HEK293T (cell line): ENCODE results near the gene DLX6.

ENCODE experiments used
- ELF4 ChIP-seq: fragments of 450-650 bp; IDR thresholded peaks from 2 replicates; pipeline ENCODE4 v1.6.1; 2017; ENCODE audit warnings: antibody characterized with exemption
- FOXM1 ChIP-seq: fragments of 450-650 bp; IDR thresholded peaks from 2 replicates; pipeline ENCODE4 v1.6.1; 2017; ENCODE audit warnings: mild to moderate bottlenecking, borderline replicate concordance
- HDGF ChIP-seq: fragments of 450-650 bp; IDR thresholded peaks from 2 replicates; pipeline ENCODE4 v1.6.1; 2017; ENCODE audit warnings: antibody characterized with exemption, borderline replicate concordance
- NFRKB ChIP-seq: fragments of 450-650 bp; IDR thresholded peaks from 2 replicates; pipeline ENCODE4 v1.6.1; 2016; ENCODE audit warnings: mild to moderate bottlenecking, moderate library complexity
- SP1 ChIP-seq: fragments of 450-650 bp; IDR thresholded peaks from 2 replicates; pipeline ENCODE4 v1.6.1; 2017
- TARDBP ChIP-seq: fragments of 450-650 bp; IDR thresholded peaks from 2 replicates; pipeline ENCODE4 v1.6.1; 2016
- TF ChIP-seq, protein P1 (sequence below): fragments of 450-650 bp; IDR thresholded peaks from 2 replicates; pipeline ENCODE4 v1.6.1; 2016

DNA sequence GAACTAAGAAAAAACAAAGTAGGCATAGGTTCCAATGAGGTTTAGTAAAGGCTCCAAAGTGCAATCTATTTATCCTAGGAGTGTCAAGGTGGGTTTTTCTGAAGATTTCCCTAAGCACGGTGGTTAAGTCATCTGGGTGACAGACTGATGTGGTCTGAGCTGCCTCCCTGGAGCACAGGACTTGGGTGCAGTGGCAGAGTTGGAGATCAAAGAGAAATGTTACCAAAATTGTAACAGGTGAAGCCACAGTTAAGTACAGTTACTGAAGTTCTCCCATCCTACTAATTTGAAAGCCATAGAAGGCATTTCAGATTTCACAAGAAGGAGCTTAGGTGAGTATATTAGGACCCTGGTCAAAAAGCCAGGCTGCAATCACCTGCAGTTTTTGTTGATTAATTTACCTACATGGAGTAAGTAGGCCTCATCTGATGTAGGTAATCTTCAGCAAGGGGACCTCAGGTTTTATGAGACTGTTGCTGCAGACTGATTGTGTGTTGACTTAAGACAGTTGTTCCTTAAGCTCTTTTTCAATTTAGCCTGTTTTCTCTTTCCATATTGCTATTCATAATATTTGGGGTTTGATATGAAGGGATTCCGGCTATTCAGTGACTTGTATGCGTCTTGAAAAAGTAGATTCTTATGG is 3.0 kb downstream of the DLX6 start:
- TF ChIP-seq TARDBP (no peak), SP1 (no peak), NFRKB (no peak), HDGF (no peak), FOXM1 (no peak), ELF4 (no peak)
- TF ChIP-seq, protein P1, sequence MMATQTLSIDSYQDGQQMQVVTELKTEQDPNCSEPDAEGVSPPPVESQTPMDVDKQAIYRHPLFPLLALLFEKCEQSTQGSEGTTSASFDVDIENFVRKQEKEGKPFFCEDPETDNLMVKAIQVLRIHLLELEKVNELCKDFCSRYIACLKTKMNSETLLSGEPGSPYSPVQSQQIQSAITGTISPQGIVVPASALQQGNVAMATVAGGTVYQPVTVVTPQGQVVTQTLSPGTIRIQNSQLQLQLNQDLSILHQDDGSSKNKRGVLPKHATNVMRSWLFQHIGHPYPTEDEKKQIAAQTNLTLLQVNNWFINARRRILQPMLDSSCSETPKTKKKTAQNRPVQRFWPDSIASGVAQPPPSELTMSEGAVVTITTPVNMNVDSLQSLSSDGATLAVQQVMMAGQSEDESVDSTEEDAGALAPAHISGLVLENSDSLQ, result no peak
